EH (cell line): ENCODE measurements around the gene CHD8.
A peak's percentile ranks its signal among the peaks of the same experiment; 100 is the strongest.
"Not testable (repeated sequence)": the region's sequence is repeated elsewhere in the genome, so short reads cannot be mapped to it uniquely, and the experiment has no call there.

Experiments
- DNase-seq: peaks from one replicate; pipeline ENCODE4 v3.0.0-alpha.2; 2015; ENCODE audit warnings: low read depth

The CHD8 gene

GRCh38 chr14:21372814-21373213 is 83.1 kb downstream of the CHD8 start:
- not testable (repeated sequence) for DNase-seq

GRCh38 chr14:21369949-21370679 is 85.8 kb downstream of the CHD8 start:
- DNase-seq: no peak

GRCh38 chr14:21367582-21368144 is 88.3 kb downstream of the CHD8 start:
- no peak for DNase-seq

GRCh38 chr14:21356511-21356910 is 99.4 kb downstream of the CHD8 start:
- DNase-seq: no peak

GRCh38 chr14:21352587-21352986 is 103.3 kb downstream of the CHD8 start:
- DNase-seq: no peak

- DNase-seq: no peak
These were observed 105.4 kb downstream of the CHD8 start for GRCh38 chr14:21350539-21350938.

GRCh38 chr14:21347201-21347600 is 108.7 kb downstream of the CHD8 start:
- DNase-seq: no peak

- DNase-seq: peak; percentile 23
These were observed 109.3 kb downstream of the CHD8 start for GRCh38 chr14:21346532-21347135.

GRCh38 chr14:21343035-21343794 is 112.7 kb downstream of the CHD8 start:
- DNase-seq: no peak
